HG03095 (cell line): ENCODE measurements around the gene FAM193B.
"Not testable (repeated sequence)": the region's sequence is repeated elsewhere in the genome, so short reads cannot be mapped to it uniquely, and the experiment has no call there.

Experiments used
- ATAC-seq: cut with Tn5 transposase; IDR thresholded peaks from one replicate; pipeline ENCODE4 v1.9.1; 2021; ENCODE audit warnings: moderate library complexity; ENCODE audit not compliant: unreplicated experiment

FAM193B gene

DNA sequence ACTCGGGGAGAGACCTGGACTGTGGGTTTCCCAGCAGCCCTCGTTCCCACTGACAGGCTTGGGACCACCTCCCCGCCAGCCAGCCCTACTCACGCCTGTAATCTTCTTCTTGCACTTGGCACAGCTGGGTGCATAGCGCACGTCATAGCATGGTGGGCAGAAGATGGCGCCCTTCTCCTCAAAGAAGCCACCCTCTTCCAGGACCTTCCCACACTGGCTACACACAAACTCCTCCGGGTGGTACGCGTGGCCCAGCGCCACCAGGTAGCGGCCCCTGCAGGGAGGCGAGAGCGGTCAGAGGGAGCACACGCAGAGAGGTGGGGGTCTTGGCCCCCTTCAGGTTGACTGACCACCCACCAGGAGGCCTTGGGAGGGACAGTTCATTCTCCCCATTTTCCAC, 66.4 kb downstream of the FAM193B start:
- no peak for ATAC-seq

DNA sequence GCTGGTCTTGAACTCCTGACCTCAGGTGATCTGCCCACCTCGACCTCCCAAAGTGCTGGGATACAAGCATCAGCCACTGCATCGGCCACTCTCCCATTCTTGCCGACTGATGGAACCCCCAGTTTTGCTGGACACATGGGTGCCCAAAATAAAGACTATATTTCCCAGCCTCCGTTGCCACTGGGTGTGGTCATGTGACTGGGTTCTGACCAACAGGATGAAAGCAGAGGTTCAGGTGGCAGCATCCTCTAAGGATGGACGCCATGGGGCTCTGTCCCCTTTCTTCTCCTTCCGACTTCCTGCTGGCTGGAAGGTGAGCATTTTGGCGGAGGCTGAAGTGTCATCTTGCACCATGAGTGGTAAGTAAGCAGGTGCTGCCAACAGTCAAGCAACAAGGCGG, 67.2 kb downstream of the FAM193B start:
- no peak for ATAC-seq

DNA sequence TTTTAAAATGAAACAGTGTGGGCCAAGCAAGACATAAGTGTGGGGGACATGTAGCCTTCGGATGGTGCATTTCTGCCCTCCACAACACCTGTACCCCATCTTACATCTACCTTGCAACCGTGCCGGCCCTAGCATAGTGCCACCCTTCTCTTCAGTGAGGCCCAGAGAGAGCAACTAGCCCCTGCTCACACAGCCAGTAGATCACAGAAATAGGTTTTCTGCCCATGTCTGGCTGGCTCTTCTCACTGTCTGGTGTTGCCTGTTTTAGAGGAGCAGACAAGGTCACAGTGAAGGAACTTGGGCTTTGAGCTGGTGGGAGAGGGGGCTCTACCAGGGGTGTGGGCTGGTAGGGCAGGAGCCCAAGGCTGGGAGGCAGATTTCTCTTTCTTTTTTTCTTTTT, 68.1 kb downstream of the FAM193B start:
- no peak for ATAC-seq

DNA sequence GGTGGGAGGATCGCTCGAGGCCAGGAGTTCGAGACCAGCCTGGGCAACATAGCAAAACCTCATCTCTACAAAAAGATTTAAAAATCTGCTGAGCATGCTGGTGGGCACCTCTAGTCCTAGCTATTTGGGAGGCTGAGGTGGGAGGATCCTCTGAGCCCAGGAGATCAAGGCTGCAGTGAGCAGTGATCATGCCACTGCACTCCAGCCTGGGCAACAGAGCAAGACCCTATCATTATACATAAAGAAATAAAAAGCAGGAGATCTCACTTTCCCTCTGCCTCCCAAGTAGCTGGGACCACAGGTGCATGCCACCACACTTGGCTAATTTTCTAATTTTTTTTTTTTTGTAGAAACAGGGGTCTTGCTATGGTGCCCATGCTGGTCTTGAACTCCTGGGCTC, 68.6 kb downstream of the FAM193B start:
- ATAC-seq = not testable (repeated sequence)

DNA sequence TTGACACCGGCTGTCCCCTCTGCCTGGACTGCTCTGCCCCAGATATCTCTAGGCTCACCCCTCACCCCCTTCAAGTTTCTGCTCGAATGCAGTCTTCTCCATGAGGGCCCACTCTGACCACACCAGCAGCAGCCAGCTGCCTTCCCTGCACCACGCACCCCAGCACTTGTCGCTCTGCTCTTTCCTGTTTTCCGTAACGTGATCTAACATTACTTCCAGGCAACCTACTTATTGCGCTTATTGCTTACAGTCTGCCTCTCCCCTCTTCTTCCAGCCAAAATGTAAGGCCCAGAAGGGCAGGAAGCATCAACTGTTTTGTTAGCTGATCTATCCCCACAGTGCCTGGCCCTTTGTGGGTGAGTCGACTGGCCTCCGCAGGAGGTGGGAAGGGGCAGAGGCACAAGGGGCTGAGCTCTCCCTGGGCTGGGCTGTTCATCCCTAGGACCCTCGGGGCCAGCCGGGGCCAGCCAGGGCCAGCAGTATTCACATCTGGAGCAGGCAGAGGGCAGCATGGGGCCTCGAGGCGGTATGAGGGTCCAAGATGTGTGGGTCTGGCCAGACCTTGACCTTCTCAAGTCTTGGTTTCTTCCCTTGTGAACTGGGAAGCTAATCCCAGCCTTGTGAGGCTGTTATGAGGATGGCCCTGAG, 69.3 kb downstream of the FAM193B start:
- ATAC-seq = no peak

DNA sequence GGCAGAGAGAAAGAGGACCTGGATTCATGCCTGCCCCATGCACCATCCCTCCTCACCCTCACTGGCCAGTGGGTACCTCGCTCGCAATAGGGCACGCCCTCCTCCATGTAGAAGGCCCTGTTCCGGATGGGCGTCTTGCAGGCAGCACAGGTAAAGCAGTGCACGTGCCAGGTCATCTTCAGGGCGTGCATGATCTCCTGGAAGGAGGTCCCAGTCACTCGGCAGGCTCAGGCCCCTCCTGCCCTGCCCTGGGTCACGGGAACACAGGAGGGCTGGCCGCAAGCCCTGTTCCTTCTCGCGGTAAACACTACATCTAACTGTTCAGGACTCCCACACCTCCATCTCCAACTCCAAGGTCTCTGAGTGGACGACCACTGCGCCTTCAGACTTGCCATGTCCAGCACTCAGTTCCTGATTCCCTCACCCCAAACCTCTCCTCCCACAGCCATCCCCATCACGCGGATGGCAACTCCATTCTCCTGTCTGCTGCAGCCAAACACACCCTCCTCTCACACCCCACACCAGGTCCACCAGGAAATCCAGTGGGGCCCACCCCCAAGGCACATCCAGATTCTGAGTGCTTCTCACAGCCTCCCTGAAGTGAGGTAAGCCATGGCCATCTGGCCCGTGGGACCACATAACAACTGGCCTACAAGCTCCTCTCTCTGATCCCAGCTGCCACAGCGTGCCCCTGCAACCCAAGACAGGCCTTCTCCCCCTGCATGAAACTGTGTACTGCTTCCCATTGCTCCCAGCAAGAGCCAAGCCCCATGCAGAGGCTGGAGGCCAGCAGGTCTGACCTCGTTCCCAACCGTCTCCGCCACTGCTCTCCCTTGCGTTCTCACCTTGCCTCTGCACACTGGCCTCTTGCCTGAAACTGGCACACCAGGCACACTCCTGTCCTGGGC, 70.1 kb downstream of the FAM193B start:
- no peak for ATAC-seq

DNA sequence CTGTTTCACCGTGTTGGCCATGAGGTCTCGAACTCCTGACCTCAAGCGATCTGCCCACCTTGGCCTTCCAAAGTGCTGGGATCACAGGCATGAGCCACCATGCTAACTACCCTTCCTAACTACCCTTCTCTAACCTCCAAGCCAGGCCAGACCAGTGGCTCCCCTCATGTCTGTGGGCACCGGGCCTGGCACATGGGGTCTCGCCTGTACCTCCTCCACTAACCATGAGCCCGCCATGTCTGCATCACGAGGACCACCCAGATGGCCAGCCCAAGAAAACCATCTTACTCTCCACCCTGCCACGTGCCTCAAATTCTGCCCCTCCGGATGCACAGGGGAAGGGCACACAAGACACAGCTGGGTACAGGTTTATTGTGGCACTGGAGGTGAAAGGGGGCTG, 71.3 kb downstream of the FAM193B start:
- ATAC-seq = no peak

DNA sequence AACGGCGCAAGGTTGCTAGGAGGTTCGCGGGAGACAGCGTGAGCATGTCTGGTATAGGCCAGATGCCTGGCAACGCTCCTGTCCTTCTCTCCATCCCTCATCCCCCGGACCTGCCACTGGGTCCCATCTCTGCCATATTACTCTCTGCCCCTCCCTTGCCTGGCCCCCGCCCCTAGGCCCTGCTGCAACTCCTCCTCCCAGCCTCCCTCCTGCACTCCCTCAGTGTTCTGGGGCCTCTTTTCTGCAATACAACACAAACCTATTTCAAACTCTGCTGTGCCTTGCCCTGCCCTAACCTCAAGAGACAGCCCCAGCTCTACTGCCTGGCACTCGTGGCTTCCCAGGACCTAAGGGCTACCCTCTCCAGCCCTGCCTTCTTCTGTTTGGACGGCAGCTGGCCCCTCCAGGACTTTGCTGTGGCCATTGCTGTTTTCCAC, 72.0 kb downstream of the FAM193B start:
- no peak for ATAC-seq

DNA sequence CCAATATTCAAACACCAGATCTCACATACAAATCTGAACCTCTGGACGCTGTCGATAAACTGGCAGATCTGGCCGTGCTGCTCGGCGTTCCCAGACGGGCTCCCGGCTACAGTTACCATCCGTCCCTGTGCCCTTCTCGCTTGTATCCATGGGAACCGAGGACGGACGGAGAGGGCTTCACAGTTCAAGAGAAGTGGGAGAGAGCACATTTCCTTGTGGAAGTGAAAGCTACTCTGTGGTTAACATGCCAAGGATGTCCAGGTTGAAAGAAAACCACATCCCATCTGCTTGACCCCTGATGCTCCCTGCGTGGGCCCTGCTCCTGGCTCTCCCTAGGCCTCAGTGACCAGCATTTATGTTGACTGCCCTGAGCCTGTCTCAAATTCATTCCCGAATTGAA, 74.6 kb downstream of the FAM193B start:
- ATAC-seq = no peak

DNA sequence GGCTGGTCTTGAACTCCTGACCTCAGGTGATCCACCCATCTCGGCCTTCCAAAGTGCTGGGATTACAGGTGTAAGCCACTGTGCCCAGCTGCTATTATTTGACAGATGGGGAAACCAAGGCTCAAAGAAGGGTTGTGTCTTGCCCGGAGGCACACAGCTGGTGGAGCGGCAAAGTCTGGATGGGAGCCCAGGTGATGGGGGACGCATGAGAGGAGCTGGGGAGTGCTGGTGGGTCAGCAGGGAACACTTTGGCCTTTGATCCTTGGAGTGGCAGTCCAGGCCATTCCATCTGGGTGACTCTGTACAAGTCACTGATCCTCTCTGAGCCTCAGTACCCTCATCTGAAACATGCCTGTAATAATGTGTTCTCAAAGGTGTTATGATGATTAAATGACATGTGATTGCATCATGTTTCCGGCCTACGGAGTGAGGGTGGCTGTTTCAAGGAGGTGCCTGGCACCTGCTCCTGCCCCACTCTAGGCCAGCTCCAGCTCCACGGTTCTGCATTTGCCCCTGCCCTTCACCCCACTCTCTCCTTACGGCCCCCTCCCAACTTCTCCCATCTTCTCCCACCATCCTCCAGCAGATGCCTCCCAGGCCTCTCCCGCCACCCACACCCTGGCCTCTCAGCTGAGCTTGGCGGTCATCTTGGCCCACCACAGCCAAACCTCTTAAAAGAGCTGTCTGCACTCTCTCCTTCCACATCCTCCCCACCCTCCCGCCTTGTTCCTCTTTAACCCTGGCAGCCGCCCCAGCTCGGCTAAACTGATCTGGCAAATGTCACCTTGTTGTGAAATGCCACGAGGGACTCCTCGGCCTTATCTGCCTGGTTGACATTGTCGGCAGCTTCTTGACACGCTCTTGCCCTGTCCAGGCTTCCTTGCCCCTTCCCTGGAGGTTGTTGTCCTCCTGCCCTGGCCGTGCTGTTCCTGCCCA, 75.4 kb downstream of the FAM193B start:
- no peak for ATAC-seq

DNA sequence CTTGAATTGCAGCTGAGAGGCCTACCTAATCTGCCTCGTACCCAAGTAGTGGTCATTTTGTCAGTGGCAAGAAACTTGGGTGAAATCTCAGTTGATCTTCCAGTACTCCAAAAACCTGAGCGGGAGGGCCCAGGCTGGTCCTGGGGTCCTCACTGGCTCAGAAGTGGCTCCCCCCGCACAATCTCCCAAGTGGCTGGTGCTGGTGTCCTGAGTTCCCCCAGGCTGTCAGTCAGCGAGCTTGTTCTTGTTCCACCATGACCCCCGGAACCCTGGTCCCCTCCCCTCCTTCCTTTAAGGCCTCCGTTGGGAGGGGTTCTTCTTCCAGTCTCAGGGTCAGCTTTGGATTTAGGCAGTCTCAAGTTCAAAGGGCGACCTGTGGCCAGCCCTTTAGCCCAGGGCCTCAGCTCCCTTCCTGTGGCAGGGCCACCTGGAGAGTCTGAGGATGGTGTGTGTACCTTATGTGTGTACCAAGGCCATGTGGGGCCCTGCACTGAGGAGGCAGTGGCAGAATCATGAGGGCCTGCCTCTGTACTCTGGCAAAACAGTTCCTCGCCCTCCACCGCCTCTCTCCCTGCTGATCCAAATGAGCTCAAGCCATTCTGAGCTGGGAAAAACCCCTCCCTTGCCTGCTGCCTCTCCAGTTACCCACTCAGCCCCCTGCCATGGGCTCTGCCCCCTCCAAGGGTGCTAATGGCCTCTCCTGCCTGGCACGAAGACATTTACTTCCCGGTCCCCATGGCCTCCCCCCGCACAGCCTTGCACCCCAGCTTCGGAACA, 76.5 kb downstream of the FAM193B start:
- no peak for ATAC-seq

DNA sequence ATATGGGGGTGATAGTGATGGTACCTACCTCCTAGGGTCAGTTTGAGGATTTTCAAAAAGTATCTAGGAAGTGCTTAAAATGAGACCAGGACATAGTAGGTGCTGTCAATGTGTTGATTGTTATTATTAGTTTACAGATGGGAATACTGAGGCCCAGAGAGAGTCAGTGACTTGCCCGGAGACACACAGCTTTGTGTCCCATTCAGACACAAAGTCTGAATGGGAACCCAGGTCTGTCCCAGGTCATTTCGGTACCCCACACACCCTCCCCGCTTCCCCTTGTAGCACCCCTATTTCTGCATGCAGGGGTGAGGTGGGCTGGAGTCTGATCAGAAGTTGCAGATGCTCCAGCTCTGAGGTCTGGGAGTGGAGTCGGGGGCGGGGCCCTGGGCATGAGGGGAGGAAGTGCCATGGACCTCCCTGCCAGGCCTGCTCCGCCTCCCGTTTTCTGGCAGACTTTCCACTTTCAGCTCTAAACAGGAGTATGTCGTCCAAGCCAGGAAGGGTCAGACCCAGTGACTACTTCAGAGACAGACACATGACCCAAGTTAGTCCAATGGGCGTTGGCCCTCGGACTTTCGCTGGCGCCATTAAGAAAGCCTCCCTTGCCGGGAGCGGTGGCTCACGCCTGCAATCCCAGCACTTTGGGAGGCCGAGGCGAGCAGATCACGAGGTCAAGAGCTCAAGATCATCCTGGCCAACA, 77.7 kb downstream of the FAM193B start:
- ATAC-seq = no peak

DNA sequence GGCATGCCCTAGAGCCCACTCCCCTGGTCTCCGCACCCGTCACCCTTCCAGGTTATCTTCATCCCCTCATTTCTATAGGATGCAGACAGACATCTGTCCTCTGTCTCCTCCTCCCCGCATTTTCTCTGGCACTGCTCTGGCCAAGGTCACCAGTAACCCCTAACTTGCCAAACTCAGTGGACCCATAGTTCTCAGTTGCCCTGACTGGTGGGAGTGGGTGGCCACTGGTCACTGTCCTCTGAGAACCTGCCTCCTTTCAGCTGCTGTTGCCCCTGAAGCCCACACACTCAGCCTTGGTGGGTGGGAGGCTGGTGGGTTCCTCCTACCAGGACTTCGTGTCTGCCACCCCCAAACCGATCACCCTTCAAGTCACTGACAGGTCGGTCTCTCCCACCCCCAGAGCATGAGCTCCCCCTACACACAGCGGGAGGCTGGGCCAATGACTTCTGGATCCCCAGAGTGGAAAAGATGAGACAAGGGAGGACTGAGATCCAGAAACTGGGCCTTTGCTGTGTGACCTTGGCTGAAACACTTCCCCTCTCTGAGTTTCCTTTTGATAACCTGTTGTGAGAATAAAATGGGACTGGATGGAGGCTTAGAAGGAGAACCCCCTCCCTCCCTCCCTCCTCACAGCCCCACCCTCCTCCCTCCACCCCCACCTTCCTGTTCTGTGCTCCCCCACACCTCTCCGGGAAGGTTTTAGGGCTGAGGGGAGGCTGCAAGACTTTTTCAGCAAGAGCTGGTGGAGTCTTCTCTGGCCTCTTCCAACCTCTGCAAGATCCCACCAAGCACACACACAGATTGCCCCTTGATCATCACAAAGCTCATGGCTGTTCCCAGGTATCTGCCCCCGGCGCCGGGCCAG, 78.6 kb downstream of the FAM193B start:
- no peak for ATAC-seq

DNA sequence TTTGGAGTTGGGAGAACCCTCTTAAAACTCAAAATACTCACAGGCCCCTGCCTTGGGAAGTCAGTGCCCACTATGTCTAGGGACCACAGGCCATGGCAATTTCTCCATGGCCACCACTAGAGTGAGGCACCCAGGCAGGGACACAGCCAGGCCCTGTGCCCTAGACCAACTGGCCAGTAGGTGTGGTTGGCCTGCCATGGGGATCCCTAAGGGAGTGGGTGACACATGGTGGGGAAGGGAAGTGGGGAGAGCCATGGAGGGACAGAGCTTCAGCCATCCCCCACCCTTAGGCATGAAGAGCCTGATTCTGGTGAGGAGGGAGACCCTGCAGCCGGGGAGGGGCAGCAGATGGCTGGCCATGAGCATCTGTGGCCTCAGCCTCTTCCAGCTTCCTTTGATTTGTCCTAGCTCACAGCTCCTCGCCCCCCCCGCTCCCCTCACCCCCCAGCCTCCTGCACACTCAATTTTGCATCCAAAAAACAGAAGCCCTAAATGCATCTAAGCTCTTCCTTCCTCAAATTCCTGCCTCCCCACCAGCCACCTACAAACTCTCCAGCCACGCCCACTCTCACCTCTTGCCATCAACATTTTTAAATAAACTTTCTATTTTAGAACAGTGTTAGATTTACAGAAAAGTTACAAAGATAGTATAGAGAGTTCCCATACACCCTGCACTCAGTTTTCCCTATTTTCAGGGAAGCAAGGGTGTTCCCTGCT, 79.4 kb downstream of the FAM193B start:
- ATAC-seq = no peak

DNA sequence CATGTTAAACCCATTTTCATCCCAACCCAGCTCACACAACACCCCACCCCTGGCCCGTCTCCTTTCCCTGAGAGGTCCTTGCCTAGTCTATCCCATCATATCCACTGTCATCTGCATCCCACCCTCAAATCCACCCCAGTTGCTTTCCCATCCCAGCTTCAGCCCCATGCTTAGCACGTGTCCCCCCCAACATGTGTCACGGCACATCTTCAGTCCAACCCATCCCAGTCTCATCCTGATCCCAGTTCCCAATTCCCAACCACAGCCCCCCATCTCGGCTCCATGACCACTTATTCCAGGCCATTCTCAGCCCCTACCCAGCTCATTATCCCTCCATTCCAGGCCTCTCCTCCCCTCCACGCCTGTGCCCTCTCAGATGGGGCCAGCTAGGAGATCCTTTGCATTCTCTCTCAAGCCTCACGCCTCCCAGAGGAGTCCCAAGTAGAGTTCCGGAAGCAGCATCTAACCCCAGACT, 80.3 kb downstream of the FAM193B start:
- no peak for ATAC-seq

DNA sequence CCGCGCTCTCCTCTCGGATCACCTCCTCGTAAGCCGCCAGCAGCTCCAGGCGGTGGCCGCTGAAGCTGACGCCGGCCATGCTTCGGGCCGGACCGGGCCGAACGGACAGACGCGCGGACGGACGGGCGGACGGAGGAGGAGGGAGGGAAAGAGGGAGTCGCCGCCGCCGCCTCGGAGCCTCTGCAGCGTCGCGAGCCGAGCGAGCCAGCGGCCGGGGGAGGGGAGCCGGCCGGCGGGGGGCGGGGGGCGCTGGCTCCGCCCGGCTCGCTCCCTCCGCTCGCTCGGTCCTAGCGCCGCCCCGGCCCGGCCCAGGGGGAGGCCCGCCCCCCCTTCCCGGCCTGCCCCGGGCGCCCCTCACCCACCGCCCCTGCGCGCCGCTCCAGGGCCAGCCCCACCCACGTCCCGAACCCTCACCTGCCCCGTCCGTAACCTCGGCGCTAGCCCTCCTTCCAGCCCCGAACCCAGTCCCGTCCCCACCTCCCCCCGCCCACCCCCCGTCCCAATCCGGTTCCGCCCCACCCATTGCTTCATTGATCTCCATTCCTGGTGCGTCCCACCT, 80.8 kb downstream of the FAM193B start, which contains the start of gene DBN1:
Gene DBN1 (minus strand): TSS at position 192 of the 559 bp plus-strand sequence. CDS start 113 bp downstream, at position 79.
- ATAC-seq = no peak
